Measurements from ENCODE around the gene CFAP46. TPM values are rescaled to one million over a fixed set of nuclear protein-coding genes. Genes with fewer than 3 reads are reported as not detected.
A peak's percentile ranks its signal among the peaks of the same experiment; 100 is the strongest.

The CFAP46 gene
- total and polyA plus RNA-seq, 2 of the 4 experiments (the other 2 are of a cell fraction) = 1.3 to 1.8 TPM

DNA sequence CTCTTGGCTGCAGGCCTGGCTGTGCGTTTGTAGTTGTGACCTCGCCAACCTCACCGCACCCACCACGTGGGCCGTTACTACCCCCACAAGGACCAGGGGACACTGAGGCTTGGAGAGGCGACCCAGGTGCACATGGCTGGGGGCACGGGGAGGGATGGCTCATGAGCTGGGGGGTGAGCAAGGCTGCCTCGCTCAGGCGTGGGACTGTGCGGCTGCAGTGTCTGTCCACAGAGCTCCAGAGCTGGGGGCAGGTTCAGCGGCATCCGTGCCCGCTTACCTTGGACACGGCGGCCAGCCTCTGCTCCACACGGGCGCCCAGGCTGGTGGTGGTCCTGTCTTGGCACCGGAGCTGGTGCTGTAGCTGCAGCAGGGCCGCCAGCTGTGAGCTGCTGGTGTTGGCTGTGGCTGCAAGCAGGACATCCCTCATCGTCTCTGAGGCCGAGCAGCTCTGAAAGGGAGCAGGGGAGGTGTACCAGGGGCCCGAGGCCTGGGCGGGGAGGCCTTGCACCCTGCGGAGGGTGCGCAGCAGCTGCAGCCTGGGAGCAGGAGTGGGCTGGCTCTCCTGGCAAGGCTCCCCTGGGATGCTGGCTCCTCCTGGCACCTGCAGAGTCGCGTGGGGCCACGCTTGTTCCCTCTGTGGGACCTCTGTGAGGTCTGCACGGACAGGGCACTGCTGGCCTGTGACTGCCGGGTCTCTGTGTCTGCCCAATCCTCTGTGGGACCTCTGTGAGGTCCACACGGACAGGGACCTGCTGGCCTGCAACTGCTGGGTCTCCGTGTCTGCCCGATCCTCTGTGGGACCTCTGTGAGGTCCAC lies 96.4 kb downstream of the CFAP46 start:
- Histone ChIP-seq H2BK5ac (ENCODE audit: low read depth, low read length, poor library complexity, severe bottlenecking) (no peak overlapping the region), H4K8ac (ENCODE audit: low read depth in 2 of 2, low read length in 2 of 2) (no peak overlapping the region), H4K20me1 (ENCODE audit: insufficient read depth, low read length) (no peaks in the 10 kb centered on the region), H4K91ac (ENCODE audit: insufficient read depth, low read depth, low read length) (no peak overlapping the region), H3K14ac (replicated peaks; ENCODE audit: low read depth, low read length) (no peak overlapping the region), H3K9me1 (ENCODE audit: insufficient read depth, low read length) (no peaks in the 10 kb centered on the region), H3K27me3 (ENCODE audit: control insufficient read depth, insufficient read depth, low read length) (peaks cover 28% of the 10 kb centered on the region), H3K27ac (ENCODE audit: insufficient read depth, low read length) (no peak overlapping the region), H2AFZ (replicated peaks; ENCODE audit: low read length, poor library complexity) (no peak overlapping the region), H3K4me1 (ENCODE audit: control insufficient read depth, insufficient read depth, low read length) (no peaks in the 10 kb centered on the region), H3K23ac (ENCODE audit: low read depth, low read length) (no peak overlapping the region), H3K4me3 (ENCODE audit: insufficient read depth, low read depth, low read length) (no peak overlapping the region), H3K36me3 (ENCODE audit: control insufficient read depth, insufficient read depth, low read length) (no peaks in the 10 kb centered on the region), H3K9me3 (ENCODE audit: control insufficient read depth, insufficient read depth, low read length) (peaks cover 18% of the 10 kb centered on the region), H3K4me2 (ENCODE audit: low read depth, low read length) (no peak overlapping the region), H2BK20ac (ENCODE audit: low read depth, low read length) (no peak overlapping the region), H3K79me1 (ENCODE audit: low read depth in 1 of 2, low read length in 2 of 2) (no peaks in the 10 kb centered on the region), H3K4ac (ENCODE audit: low read depth, low read length) (no peak overlapping the region), H3K56ac (ENCODE audit: extremely low read depth, insufficient read depth, low read length) (no peak overlapping the region), H3K9ac (ENCODE audit: low read depth, low read length) (no peak overlapping the region), H2AK5ac (ENCODE audit: low read depth, low read length) (no peak overlapping the region), H4K5ac (ENCODE audit: low read depth, low read length) (no peak overlapping the region), H3K18ac (ENCODE audit: low read depth, low read length) (no peak overlapping the region), H2AK9ac (replicated peaks; ENCODE audit: low read depth, low read length, poor library complexity) (peak overlapping the region; percentile 37), H2BK120ac (ENCODE audit: low read depth, low read length) (no peak overlapping the region), H2BK15ac (ENCODE audit: low read depth, low read length) (no peak overlapping the region)
- CTCF ChIA-PET = no interaction called here
- POLR2A ChIA-PET (ENCODE audit: unreplicated experiment) = no interaction called here
- in situ Hi-C loops (cut with MboI; ENCODE audit: low sequenced_read_pairs) (no loop called here), intact Hi-C loops (cut with micrococcal nuclease) (no loop called here), dilution Hi-C loops (cut with HindIII; ENCODE audit: low sequenced_read_pairs, unreplicated experiment) (no loop called here)
- no peak for ATAC-seq (ENCODE audit: low read depth)
- no peak for TF ChIP-seq CEBPB (IDR thresholded peaks at IDR 0.05; ENCODE audit: low read depth, low read length)
- 63% methylated on average over 22 of the region's 33 CpGs; no CpG with 5 or more reads in 1 of the 2 experiments for WGBS, 2 experiments (ENCODE audit: extremely low coverage in 2 of 2, insufficient read length in 1 of 2)
- DNase-seq = no peak
- no TSS peak for BruUV-seq (replicated peaks)
